ENCODE data around the gene CD101.
"Not testable (repeated sequence)": the region's sequence is repeated elsewhere in the genome, so short reads cannot be mapped to it uniquely, and the experiment has no call there.

The CD101 gene, protein sequence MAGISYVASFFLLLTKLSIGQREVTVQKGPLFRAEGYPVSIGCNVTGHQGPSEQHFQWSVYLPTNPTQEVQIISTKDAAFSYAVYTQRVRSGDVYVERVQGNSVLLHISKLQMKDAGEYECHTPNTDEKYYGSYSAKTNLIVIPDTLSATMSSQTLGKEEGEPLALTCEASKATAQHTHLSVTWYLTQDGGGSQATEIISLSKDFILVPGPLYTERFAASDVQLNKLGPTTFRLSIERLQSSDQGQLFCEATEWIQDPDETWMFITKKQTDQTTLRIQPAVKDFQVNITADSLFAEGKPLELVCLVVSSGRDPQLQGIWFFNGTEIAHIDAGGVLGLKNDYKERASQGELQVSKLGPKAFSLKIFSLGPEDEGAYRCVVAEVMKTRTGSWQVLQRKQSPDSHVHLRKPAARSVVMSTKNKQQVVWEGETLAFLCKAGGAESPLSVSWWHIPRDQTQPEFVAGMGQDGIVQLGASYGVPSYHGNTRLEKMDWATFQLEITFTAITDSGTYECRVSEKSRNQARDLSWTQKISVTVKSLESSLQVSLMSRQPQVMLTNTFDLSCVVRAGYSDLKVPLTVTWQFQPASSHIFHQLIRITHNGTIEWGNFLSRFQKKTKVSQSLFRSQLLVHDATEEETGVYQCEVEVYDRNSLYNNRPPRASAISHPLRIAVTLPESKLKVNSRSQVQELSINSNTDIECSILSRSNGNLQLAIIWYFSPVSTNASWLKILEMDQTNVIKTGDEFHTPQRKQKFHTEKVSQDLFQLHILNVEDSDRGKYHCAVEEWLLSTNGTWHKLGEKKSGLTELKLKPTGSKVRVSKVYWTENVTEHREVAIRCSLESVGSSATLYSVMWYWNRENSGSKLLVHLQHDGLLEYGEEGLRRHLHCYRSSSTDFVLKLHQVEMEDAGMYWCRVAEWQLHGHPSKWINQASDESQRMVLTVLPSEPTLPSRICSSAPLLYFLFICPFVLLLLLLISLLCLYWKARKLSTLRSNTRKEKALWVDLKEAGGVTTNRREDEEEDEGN

DNA sequence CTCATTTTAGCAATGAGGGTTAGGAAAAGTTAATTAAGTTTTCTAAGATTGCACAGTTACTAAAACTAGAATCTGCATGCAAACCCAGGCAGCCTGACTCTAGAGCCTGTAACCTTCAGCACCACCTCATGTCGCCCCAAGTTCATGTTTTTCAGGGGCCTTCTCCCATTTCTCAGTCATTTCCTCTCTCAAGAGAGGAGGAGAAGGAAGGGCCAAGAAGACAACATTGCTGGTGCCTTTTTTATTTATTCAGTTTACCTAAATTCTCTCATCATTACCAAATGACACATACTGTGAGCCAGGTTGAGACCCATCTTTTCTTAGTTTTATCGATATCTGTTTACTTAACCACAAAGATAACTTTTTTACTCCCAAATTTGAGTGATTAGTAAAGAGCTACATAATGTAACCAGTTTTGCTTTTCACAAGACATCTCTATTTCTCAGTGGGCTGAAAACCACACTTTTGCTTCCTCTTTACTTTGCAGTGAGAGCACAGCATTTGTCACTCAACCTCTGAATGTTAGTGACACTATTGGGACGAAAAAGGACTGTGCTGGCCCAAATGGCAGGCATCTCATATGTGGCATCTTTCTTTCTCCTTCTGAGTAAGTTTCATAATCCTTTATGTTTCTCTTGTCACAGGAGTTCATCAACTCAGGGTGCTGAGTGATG, at the start of gene CD101:
Gene CD101, plus strand, starts transcription at position 507 of the 674 bp plus-strand sequence. Its CDS starts 58 bp downstream, at position 565.
- DNase-seq (ENCODE audit: low read depth), result no peak

DNA sequence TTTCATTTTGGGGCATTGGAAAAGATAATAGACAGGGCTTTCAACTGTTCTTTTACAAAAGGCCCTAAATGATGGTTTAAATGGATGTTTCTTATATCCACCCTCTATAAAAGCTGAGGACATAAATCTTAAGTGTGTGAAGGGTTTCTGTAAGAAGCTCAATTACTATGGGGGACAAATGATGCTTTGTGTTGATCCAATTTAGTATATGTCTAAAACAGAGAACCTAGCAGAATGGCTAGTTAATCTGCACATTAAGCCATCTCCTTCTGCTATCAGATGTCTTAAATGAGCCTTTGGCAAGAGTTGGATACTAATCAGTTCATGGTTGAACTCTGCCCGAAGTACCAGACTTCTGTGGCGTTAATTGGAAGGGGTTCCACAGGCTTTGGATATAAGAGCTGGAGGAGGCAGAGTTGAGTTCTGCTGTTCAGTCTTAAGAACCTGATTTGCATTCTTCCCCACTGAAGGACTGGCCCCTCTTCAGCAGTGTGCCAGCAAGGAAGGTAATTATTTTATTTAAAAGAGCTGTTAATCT, 48.8 kb upstream of the CD101 start:
- no peak for DNase-seq (ENCODE audit: low read depth)

DNA sequence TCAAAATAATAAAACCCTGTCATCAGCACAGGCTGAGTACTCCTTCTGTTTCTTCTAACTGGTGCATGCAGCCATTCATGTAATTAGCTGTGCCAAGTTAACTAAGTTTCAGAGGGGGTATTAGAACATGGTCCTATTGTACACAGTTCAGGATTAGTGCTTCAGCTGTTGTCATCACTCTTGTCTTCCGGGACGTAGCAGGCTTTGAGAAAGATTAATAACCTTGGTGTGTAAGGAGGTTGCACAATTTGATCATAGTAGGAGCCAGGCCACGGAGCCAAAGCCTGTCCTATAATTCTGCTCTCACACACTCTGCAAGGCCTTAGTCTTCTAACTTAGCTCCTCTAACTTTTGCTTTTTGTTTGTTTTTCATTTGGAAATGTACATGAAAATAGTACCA, 47.1 kb upstream of the CD101 start:
- DNase-seq (ENCODE audit: low read depth), result no peak

DNA sequence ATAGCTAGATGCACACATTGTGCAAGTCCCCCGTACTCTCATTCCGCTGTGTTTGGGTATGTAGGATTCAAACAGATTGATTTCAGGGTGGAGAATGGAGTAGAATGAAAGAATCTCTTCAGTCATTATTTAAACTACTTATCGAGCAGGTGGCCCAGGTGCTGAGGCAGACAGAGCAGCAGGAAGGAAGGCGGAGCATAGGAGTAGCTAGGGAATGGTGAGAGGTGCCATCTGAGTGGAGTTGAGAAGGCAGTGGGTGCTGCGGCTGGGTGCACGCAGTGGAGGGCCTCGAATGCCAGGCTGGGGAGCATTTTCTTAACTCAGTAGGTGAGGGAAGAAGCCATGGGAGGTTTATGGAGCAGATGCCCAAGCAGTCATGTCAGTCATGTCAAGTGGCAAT, 45.2 kb upstream of the CD101 start:
- no peak for DNase-seq (ENCODE audit: low read depth)

DNA sequence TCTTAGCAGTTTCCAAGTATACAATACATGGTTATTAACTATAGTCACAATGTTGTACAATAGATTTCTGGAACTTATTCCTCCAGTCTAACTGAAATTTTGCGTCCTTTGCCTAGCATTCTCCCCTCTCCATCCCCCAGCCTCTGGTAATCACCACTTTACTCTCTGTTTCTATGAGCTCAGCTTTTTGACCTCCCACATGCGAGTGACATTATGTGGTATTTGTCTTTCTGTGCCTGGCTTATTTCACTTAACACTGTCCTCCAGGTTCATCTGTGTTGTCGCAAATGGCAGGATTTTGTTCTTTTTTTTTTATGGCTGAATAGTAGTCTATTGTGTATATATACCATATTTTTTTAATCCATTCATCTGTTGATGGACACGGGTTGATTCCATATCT, 43.9 kb upstream of the CD101 start:
- DNase-seq (ENCODE audit: low read depth), result no peak

DNA sequence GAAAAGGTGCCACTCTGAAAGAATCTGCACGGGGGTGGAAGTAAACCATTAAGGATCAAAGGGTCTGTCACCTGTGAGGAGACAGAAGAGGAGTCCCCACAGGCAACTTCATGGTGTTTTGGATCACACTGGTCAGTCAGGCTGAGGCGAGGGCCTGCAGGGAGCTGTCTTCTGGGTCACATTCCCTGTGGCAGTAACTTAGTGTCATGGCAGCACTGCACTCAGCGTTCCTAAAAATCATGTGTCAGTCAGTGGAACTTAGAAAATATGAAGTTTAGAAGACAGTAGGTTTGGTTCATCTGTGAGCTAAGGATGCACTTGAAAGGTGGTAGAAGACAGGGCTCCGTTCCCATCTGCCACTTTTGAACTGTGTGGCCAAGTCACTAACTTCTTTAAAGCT, 43.5 kb upstream of the CD101 start:
- no peak for DNase-seq (ENCODE audit: low read depth)

DNA sequence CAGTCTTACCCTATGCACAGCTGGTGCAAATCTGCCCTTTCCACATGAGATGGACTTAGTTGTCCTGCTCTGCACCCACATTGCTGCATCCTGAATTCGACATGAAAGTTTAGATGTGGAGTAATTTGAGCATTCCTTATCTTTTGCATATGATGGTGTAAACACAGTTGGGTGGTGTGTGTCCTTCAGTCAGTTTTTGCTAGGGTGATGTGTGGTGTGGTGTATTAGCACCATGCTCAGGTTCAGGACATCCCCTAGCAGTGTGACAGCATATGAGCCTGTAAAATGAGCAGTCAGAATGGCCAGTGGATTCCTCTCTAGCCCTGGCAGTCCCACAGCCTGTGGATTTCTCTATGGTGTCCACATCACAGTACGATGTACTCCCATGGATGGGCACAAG, 42.6 kb upstream of the CD101 start:
- no peak for DNase-seq (ENCODE audit: low read depth)

DNA sequence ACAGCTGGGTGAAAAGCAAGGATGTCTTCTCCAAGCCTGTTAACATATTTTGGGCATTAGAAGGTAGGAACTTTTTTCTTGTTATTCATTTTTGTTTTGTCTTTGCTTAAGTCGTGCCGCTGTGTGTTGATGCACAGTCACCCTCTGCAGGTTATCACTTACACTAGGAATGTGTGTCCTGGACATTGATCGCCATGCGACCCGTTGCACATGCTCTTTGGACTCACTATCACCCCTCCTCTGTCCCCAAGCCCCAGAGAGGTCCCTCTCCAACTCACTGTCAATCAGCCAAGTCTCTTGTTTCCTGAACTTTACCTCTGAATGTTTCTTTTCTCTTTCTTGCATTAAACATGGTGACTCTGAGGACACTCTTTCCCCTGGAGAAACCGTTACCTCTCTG, 40.0 kb upstream of the CD101 start:
- no peak for DNase-seq (ENCODE audit: low read depth)

DNA sequence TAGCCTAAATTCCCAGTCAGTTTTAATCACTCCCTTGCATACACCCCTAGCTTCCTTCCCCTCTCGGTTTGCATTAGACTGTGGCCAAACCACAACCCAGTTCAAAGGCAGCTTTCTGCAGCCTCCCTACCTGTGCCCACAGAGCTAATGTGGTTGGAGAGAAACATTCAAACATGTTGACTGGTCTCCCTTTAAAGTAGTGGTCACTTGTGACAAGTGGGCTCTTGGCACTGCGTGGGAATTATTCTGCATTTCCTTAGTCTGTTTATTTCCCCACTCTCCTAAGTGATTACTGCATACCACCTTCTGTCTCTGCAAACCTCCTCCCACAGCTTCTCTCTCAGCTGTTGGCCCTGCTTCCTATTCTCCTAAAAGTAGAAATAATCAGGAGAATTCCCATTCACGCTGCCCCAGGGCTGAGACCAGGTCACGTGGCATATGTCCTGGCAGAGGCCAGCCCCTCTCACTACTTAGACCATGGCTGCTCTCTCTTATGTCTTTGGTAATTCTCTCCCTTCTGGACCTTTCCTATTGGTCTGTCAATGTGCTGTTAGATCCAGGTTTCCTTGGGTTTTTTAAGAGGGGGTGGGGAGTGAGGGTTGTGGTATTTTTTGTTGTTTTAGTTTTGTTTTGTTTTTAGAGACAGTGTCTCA, 38.4 kb upstream of the CD101 start:
- DNase-seq (ENCODE audit: low read depth), result no peak

DNA sequence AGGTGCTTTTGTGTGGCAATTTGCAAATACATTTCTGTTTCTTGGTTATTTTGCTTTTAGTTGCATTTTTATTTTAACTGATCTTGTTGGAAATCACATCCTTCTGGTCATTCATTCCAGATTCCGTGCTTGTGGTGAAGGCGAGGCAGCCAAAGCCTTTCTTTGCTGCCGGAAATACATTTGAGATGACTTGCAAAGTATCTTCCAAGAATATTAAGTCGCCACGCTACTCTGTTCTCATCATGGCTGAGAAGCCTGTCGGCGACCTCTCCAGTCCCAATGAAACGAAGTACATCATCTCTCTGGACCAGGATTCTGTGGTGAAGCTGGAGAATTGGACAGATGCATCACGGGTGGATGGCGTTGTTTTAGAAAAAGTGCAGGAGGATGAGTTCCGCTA, 34.8 kb upstream of the CD101 start:
- no peak for DNase-seq (ENCODE audit: low read depth)

DNA sequence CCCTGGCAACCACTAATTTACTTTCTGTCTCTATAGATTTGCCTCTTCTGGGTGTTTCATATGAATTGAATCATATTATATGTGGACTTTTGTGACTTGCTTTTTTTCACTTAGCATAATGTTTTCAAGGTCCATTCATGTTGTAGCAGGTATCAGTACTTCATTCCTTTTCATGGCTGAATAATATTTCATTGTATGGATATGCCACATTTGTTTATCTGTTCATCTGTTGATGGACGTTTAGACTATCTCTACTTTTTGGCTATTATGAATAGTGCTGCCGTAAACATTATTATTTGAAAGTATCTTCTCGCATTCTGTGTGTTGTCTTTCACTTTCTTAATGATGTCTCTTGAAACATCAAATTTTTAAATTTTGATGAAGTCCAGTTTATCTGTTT, 32.8 kb upstream of the CD101 start:
- DNase-seq (ENCODE audit: low read depth), result no peak

DNA sequence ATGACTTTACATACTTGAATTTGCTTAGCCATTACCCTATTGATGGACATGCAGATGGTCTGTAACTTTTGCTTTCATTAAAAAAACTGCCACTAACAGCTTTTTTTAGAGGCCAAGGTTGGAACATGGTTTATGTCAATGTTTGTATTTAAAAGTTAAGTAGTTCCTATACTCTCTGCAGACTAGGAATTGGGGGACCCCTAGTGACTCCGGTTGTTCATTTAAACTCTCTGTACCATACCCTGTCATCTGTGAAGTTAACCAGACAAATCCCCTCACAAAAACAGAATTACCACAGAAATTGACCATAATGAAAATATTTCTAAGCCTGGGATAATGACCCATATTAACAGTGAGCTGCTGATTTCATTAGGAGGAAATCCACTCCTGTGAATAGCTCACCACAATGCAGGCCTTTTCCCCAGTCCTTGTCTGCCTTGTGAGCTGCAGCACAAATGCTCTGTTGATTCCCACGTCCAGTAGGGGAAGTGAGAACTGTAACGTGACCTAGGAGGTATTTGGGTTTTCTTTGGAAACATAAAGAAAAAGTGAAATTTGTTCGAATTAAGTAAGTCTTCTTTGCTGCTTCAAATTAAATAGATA, 30.2 kb upstream of the CD101 start:
- DNase-seq (ENCODE audit: low read depth), result no peak

DNA sequence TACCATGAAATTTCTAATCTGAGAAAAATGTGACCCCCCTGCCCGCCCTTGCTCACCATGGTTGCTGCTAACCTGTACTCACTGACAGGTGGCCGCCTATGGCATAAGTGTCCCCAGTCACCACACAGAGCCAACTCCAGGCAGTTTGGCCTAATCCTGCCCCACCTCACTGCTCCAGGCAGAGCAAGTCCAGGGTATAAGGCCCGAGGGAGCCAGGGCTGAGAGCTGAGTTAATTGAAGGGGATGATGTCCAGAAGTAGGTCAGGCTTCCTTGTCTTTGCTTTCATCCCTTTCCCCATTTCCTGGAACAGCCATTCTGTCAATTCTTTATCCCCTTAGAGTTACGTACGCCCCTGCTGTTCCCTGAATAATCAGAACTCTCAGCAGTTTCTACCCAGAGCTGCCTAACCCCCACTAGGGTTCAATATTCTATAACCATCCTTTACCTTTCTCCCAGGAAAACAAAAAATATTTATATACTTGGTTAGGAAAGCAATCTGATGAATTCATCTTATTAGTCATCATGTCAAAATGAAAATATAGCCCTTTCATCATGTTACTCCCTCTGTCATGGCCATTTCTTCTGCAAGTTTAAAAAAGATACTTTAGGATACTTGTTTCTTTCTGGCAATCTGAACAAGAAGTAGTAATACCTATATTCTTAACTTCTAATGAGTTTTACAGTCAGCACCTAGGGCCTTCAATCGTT, 29.4 kb upstream of the CD101 start:
- DNase-seq (ENCODE audit: low read depth), result no peak

DNA sequence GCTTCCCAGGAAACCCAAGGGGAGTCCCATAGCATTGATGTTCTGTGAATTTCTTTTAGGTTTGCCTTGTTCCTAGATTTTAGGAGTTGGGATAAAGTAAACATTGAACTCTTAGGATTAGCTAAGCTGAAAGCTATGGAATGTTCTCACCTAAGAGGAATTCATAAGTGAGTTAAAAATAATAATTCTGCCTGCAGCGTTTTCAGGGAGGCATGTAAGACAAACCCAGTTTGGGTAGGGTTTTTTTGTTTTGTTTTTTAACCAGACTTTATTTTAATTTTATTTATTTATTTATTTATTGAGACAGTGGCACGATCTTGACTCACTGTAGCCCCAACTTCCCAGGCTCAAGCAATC, 28.9 kb upstream of the CD101 start:
- no peak for DNase-seq (ENCODE audit: low read depth)

DNA sequence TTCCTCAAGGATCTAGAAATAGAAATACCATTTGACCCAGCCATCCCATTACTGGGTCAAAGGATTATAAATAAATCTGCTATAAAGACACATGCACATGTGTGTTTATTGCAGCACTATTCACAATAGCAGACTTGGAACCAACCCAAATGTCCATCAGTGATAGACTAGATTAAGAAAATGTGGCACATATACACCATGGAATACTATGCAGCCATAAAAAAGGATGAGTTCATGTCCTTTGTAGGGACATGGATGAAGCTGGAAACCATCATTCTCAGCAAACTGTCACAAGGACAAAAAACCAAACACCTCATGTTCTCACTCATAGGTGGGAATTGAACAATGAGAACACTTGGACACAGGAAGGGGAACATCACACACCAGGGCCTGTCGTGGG, 21.3 kb upstream of the CD101 start:
- DNase-seq (ENCODE audit: low read depth), result not testable (repeated sequence)

DNA sequence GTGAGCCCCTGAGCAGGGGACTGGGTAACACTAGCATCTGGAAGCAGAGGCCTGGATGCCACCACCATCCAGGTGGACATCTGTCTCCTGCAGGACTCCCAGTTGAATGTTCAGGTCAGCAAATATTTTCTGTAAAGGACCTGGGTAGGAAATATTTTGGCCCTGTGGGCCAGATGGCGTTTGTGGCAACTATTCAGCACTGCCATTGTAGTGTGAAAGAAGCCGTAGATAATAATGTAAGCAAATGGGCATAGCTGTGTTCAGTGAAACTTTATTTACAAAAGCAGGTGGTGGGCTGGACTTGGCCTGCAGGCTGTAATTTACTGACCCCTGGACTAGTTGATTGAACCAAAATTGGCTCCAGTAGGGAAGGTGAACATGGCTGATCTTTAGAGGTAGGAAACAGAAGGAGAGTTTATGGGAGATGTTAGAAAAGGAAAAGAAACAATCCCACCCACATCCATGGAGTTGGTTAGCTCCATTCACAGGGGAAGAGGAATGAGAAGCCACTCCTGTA, 20.0 kb upstream of the CD101 start:
- DNase-seq (ENCODE audit: low read depth), result no peak

DNA sequence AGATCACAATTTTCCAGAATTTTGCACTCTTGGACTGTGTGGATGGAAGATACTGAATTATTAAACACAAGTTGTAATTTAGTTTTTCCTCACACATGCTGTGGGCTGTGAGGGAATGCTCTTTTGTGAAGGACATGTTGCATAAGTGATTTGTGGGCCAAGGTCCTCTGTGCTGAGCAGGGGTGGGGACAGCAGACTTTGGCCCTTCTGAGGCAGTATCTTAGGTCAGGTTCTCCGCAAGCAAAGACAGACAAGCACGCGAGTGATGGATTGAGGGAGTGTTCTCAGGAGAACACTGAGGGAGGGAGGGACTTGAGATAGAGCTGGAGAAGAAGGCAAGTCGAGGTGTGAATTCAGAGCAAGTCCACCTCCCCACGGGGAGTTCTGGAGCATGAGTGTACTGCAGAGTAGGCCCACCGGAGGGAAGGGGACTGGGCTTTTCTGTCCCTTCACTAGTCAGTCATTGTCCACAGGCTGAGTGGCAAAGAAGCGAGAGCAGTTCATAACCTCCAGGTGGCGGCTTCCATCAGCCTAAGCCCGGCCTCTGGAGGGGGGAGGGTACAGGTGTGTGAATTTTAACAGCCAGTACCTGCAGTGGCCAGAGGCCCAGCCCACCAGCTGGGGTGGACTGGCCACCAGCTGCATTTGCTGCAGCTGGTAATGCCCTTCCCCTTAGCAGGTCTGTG, 19.1 kb upstream of the CD101 start:
- no peak for DNase-seq (ENCODE audit: low read depth)

DNA sequence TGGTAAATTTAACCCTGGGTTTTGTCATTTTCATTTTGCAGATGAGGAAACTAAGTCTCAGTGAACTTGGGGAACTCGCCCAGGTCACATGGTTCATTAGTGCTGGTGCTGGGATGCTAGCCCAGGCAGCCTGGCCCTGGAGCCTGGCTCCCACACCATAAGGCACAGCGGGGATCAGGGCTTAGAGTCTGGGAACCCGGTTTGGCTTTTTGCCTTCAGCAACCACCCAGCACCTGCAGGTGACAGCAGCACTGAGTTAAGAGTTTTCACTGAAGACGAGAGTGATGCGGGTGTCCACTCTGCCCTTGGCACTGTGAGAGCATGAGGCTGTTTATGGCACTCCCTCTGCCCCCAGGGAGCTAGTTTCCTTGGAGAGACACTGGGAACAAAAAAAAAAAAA, 18.4 kb upstream of the CD101 start:
- no peak for DNase-seq (ENCODE audit: low read depth)

DNA sequence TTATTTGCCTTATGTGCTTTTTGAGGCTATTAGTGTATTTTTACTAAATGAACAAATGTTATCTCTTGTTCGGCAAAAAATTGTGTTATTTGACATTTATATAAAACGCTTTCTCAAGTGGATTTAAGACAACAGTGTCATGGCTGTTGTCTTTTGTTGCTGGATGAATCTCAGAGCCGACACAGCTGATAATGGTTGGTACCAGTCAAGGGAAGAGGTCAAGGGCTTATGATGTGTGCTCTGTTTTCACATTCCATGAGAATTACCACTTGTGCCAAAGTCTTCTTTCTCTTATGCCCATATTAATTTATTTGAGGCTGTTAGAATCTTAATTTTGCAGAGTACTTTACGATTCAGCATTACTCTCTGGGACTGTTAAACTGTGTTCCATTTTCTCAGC, 17.9 kb upstream of the CD101 start:
- DNase-seq (ENCODE audit: low read depth), result no peak
